ENCODE data around the gene ZBTB47. TPM values are rescaled to one million over a fixed set of nuclear protein-coding genes. Genes with fewer than 3 reads are reported as not detected.
A peak's percentile ranks its signal among the peaks of the same experiment; 100 is the strongest.

ZBTB47 gene
- total RNA-seq, 1 donor from 2014 or later = 26.7 TPM

GRCh38 chr3:42640771-42641370 is 12.6 kb upstream of the ZBTB47 start:
- Mint-ChIP-seq H3K27ac (ENCODE audit: unreplicated experiment) (no peak overlapping the region), H3K4me1 (ENCODE audit: unreplicated experiment) (no peaks in the 10 kb centered on the region), H3K27me3 (ENCODE audit: unreplicated experiment) (no peaks in the 10 kb centered on the region), H3K9me3 (ENCODE audit: unreplicated experiment) (no peaks in the 10 kb centered on the region), H3K36me3 (ENCODE audit: unreplicated experiment) (peaks cover 36% of the 10 kb centered on the region), H3K4me3 (ENCODE audit: unreplicated experiment) (no peak overlapping the region)
- DNase-seq (ENCODE audit: extremely low spot score, unreplicated experiment) = no peak
- TF ChIP-seq CTCF (IDR thresholded peaks at IDR 0.05) = no peak

- peaks cover 30% of the 10 kb centered on the region for H3K36me3 Mint-ChIP-seq (ENCODE audit: unreplicated experiment)
- no peak overlapping the region for H3K4me3 Mint-ChIP-seq (ENCODE audit: unreplicated experiment)
- TF ChIP-seq CTCF (IDR thresholded peaks at IDR 0.05) = no peak
- peaks cover 32% of the 10 kb centered on the region for H3K4me1 Mint-ChIP-seq (ENCODE audit: unreplicated experiment)
- H3K27me3 Mint-ChIP-seq (ENCODE audit: unreplicated experiment) = no peaks in the 10 kb centered on the region
- no peaks in the 10 kb centered on the region for H3K9me3 Mint-ChIP-seq (ENCODE audit: unreplicated experiment)
- no peak for DNase-seq (ENCODE audit: extremely low spot score, unreplicated experiment)
- H3K27ac Mint-ChIP-seq (ENCODE audit: unreplicated experiment) = no peak overlapping the region
Measured at GRCh38 chr3:42647821-42648459, 5.6 kb upstream of the ZBTB47 start.

- H3K4me1 Mint-ChIP-seq (ENCODE audit: unreplicated experiment) = peaks cover 40% of the 10 kb centered on the region
- DNase-seq (ENCODE audit: extremely low spot score, unreplicated experiment) = no peak
- H3K9me3 Mint-ChIP-seq (ENCODE audit: unreplicated experiment) = no peaks in the 10 kb centered on the region
- H3K4me3 Mint-ChIP-seq (ENCODE audit: unreplicated experiment) = no peak overlapping the region
- peak overlapping the region; percentile 29 for H3K27ac Mint-ChIP-seq (ENCODE audit: unreplicated experiment)
- H3K36me3 Mint-ChIP-seq (ENCODE audit: unreplicated experiment) = peaks cover 23% of the 10 kb centered on the region
- H3K27me3 Mint-ChIP-seq (ENCODE audit: unreplicated experiment) = no peaks in the 10 kb centered on the region
- TF ChIP-seq CTCF (IDR thresholded peaks at IDR 0.05) = no peak
Measured at GRCh38 chr3:42649006-42649405, 4.5 kb upstream of the ZBTB47 start.

GRCh38 chr3:42649783-42650182 is 3.7 kb upstream of the ZBTB47 start:
- H3K36me3 Mint-ChIP-seq (ENCODE audit: unreplicated experiment) = peaks cover 18% of the 10 kb centered on the region
- no peaks in the 10 kb centered on the region for H3K27me3 Mint-ChIP-seq (ENCODE audit: unreplicated experiment)
- no peak overlapping the region for H3K27ac Mint-ChIP-seq (ENCODE audit: unreplicated experiment)
- DNase-seq (ENCODE audit: extremely low spot score, unreplicated experiment) = no peak
- peaks cover 40% of the 10 kb centered on the region for H3K4me1 Mint-ChIP-seq (ENCODE audit: unreplicated experiment)
- no peak overlapping the region for H3K4me3 Mint-ChIP-seq (ENCODE audit: unreplicated experiment)
- no peak for TF ChIP-seq CTCF (IDR thresholded peaks at IDR 0.05)
- H3K9me3 Mint-ChIP-seq (ENCODE audit: unreplicated experiment) = no peaks in the 10 kb centered on the region

- TF ChIP-seq CTCF (IDR thresholded peaks at IDR 0.05) = no peak
- no peaks in the 10 kb centered on the region for H3K9me3 Mint-ChIP-seq (ENCODE audit: unreplicated experiment)
- no peak for DNase-seq (ENCODE audit: extremely low spot score, unreplicated experiment)
- peaks cover 54% of the 10 kb centered on the region for H3K4me1 Mint-ChIP-seq (ENCODE audit: unreplicated experiment)
- H3K27me3 Mint-ChIP-seq (ENCODE audit: unreplicated experiment) = no peaks in the 10 kb centered on the region
- peak overlapping the region; percentile 88 for H3K27ac Mint-ChIP-seq (ENCODE audit: unreplicated experiment)
- peaks cover 13% of the 10 kb centered on the region for H3K36me3 Mint-ChIP-seq (ENCODE audit: unreplicated experiment)
- H3K4me3 Mint-ChIP-seq (ENCODE audit: unreplicated experiment) = peak overlapping the region; percentile 33
Measured at GRCh38 chr3:42651248-42652091, 2.0 kb upstream of the ZBTB47 start.

Measured in osteocyte (in vitro differentiated cells).